ENCODE measurements around the gene RYR1.
"Not testable (repeated sequence)": the region's sequence is repeated elsewhere in the genome, so short reads cannot be mapped to it uniquely, and the experiment has no call there.

The RYR1 gene

GRCh38 chr19:38464421-38465082 is 31.1 kb downstream of the RYR1 start:
- DNase-seq = no peak

GRCh38 chr19:38466050-38466449 is 32.6 kb downstream of the RYR1 start:
- no peak for DNase-seq

- no peak for DNase-seq
Observed at GRCh38 chr19:38467541-38468525, 34.3 kb downstream of the RYR1 start.

DNA sequence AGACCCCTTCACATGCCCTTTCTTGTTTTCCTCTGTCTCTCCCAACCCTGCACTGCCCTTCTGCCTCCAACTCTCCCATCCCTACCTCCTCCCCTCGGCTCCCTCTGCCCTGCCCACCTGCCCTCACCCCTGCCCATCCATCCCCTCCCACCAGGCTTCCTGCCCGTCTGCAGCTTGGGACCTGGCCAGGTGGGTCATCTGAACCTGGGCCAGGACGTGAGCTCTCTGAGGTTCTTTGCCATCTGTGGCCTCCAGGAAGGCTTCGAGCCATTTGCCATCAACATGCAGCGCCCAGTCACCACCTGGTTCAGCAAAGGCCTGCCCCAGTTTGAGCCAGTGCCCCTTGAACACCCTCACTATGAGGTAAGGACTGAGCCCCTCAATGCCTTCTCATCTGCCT is 35.7 kb downstream of the RYR1 start:
- no peak for DNase-seq

DNA sequence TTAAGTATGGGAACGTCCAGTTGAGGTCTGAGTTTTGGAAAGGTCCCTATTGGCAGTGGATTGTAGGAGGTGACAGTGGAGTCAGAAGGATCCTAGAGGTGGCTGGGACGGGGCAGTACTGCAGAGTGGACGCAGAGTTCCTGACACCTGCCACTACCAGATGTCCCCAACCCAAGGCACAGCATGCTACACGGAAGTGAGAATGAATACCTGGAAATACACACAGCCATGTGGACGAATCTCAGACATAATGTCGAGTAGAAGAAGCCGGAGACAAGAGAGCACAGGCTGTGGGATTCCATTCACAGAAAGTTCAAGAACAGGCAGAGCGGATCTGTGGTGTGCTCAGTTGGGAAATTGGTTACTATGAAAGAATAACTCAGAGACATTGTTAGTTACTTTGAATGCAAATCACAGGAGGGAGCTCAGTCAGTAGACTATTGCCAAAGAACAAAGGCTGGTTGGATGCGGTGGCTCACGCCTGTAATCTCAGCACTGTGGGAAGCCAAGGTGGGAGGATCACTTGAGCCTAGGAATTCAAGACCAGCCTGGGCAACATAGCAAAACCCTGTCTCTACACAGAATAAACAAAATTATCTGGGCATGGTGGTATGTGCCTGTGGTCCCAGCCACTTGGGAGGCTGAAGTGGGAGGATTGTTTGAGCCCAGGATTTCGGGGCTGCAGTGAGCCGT is 37.4 kb downstream of the RYR1 start:
- DNase-seq = no peak

DNA sequence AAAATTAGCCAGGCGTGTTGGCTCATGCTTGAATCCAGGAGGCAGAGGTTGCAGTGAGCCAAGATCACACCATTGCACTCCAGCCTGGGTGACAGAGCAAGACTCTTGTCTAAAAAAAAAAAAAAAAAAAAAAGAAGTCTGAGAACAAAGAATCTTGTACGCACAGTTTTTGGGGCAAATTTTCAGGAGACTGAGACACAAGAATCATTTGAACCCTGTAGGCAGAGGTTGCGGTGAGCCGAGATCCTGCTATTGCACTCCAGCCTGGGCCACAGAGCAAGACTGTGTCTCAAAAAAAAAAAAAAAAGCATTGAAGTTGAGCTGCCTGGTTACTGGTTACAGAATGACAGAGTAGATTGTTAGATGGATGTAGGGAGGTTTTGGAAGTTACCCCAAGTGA is 39.2 kb downstream of the RYR1 start:
- not testable (repeated sequence) for DNase-seq

GRCh38 chr19:38473201-38473600 is 39.7 kb downstream of the RYR1 start:
- no peak for DNase-seq

DNA sequence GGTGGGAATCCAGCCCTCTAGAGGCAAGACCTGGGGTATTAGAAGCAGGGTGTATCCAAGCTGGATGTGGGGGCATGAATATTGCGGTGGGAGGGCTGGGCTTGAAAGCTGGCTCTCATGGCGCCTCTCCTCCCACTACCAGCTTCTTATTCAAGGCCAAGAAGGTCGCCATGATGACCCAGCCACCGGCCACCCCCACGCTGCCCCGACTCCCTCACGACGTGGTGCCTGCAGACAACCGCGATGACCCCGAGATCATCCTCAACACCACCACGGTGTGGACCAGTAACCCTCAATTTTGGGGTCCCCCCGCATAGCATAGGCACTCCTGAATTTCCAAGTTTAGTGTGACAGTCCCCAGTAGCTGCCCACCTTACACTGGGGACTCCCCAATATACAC is 41.7 kb downstream of the RYR1 start:
- no peak for DNase-seq

- peak; percentile 47 for DNase-seq
Observed at GRCh38 chr19:38478273-38478971, 44.9 kb downstream of the RYR1 start.

DNA sequence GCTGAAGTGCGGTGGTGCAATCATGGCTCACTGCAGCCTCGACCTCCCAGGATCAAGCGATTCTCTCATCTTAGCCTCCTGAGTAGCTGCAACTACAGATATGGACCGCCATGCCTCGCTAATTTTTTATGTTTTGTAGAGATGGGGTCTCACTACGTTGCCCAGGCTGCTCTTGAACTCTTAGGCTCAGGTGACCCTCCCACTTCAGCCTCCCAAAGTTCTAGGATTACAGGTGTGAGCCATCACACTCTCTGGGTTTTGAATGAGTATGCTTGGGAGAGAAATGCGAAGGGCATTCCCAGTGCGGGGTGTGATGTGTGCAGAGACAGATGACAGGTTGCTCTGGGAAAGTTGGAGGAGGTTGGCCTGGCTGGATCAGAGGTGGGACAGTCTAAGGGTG is 49.0 kb downstream of the RYR1 start:
- no peak for DNase-seq

- DNase-seq = no peak
Observed at GRCh38 chr19:38483016-38483630, 49.6 kb downstream of the RYR1 start.

DNA sequence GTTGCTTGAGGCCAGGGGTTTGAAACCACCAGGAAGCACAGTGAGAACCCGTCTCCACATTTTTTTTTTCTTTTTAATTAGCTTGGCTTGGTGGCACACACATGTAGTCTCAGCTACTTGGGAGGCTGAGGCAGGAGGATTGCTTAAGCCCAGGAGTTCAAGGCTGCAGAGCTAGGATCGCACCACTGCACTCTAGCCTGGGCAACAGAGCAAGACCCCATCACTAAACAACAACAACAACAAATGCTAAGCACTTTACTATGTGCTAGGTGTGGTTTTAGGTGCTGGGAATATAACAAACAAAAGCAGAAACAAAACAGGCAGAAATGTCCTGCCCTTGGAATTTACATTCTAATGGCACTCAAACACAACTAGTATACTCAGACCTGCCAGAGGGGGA is 51.3 kb downstream of the RYR1 start:
- DNase-seq = no peak

GRCh38 chr19:38485541-38486285 is 52.2 kb downstream of the RYR1 start:
- DNase-seq = no peak

GRCh38 chr19:38486731-38487336 is 53.3 kb downstream of the RYR1 start:
- no peak for DNase-seq

GRCh38 chr19:38488096-38488495 is 54.6 kb downstream of the RYR1 start:
- no peak for DNase-seq

DNA sequence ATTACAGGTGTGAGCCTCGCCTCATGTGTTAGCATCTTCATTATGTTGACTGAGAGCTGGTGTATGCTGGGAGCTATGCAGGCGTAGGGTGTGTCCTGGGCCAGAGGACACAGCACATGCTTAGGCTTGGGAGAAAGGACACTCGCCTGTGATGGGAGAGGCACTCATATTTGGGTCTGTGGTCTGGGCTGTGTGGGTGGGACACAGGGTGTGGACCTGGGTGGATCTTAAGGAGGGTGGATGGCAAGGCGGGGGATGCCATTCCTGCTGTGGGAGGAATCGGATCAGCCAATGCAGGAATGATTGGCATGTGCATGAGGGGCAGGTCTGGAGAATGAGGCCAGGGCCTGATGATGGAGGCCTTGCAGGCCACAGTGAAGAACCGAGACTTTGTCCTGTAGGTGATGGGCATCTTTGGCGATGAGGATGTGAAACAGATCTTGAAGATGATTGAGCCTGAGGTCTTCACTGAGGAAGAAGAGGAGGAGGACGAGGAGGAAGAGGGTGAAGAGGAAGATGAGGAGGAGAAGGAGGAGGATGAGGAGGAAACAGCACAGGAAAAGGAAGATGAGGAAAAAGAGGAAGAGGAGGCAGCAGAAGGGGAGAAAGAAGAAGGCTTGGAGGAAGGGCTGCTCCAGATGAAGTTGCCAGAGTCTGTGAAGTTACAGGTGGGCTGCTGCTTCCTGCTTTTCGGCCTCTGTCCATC is 55.4 kb downstream of the RYR1 start:
- no peak for DNase-seq

DNA sequence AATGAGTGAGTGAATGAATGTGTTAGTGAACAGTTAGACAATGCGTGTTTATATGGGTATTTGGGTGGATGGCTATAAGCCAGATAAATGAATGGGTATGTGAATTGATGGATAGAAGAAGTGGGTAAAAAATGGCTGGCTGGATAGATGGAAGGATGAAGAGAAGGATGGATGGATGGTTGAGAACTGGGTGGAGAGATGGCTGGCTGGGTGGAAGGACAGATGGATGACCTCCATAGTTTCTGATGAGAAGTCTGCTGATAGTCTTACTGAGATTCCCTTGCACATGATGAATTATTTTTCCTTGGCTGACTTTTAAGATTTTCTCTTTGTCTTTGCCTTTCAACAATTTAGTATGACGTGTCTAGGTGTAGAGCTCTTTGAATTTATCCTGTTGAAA is 57.4 kb downstream of the RYR1 start:
- DNase-seq = no peak

- DNase-seq = no peak
Observed at GRCh38 chr19:38492181-38492813, 58.8 kb downstream of the RYR1 start.

DNA sequence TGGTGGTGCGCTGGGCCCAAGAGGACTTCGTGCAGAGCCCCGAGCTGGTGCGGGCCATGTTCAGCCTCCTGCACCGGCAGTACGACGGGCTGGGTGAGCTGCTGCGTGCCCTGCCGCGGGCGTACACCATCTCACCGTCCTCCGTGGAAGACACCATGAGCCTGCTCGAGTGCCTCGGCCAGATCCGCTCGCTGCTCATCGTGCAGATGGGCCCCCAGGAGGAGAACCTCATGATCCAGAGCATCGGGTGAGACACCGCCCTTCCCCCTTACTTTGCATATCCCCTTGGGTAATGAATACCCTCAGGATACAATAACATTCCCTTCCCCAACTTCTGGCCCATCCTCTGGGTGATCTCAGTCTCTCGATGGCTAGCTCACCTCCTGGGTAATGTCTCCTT is 60.9 kb downstream of the RYR1 start:
- no peak for DNase-seq

DNA sequence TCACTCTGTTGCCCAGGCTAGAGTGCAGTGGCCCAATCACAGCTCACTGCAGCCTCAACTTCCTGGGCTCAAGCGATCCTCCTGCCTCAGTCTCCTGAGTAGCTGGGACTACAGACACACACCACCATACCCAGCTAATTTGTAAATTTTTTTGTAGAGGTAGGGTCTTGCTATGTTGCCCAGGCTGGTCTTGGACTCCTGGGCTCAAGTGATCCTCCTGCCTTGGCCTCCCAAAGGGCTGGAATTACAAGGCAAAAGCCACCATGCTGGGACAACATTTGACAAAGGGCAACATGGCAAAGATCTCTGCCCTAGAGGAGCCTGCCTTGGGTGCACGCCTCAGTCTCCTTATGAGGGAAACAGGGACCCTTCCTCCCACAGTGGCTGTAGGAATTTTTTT is 61.9 kb downstream of the RYR1 start:
- not testable (repeated sequence) for DNase-seq
